CD4-positive, alpha-beta T cell (primary cell): ENCODE measurements around the gene PARM1. TPM values are rescaled to one million over a fixed set of nuclear protein-coding genes. Genes with fewer than 3 reads are reported as not detected.

Source experiments
- ATAC-seq: fragments of 200-7000 bp; cut with Tn5 transposase; one replicate; pipeline ENCODE4 v1.10.0; 2022; ENCODE audit warnings: mild to moderate bottlenecking; ENCODE audit not compliant: poor library complexity
- CTCF ChIA-PET: fragments of 350-600 bp; sonication (Branson Sonifier 250); formaldehyde crosslinking; loops from one replicate; lab custom pipeline; 2021; ENCODE audit warnings: antibody characterized with exemption, inconsistent platforms; lab: Charles Lee
- POLR2A ChIA-PET: fragments of 350-600 bp; sonication (Branson Sonifier 250); formaldehyde crosslinking; loops from one replicate; lab custom pipeline; 2021; ENCODE audit warnings: antibody characterized with exemption, inconsistent platforms; lab: Charles Lee
- DNase-seq, 14 experiments: peaks; one replicate each; pipeline ENCODE4 v3.0.0-alpha.2; 2013 to 2020; ENCODE audit warnings: mixed read lengths in 2 of 14
- H3K27ac ChIP-seq, 2 donors: one replicate each; pipeline versions ENCODE4 v1.5.1 to v1.7.0; 2013; ENCODE audit warnings: low read length in 2 of 2, low read depth in 1 of 2, mild to moderate bottlenecking in 1 of 2
- H3K27me3 ChIP-seq, 2 experiments: 1 replicate in 1 of 2; 2 replicates in 1 of 2; pipeline versions ENCODE4 v1.6.1 to v1.7.0; 2013; ENCODE audit warnings: low read length in 2 of 2, control low read depth in 1 of 2, mild to moderate bottlenecking in 1 of 2, moderate library complexity in 1 of 2; ENCODE audit not compliant: insufficient read depth in 2 of 2, control insufficient read depth in 1 of 2
- H3K36me3 ChIP-seq: one replicate; pipeline ENCODE4 v1.6.1; 2013; ENCODE audit warnings: low read length, control low read depth; ENCODE audit not compliant: insufficient read depth
- H3K4me1 ChIP-seq: one replicate; pipeline ENCODE4 v1.6.1; 2013; ENCODE audit warnings: low read length, control low read depth; ENCODE audit not compliant: insufficient read depth
- H3K4me3 ChIP-seq: one replicate; pipeline ENCODE4 v1.5.1; 2013; ENCODE audit warnings: mild to moderate bottlenecking, low read length, moderate library complexity
- H3K9me3 ChIP-seq, 2 experiments: 1 replicate in 1 of 2; 2 replicates in 1 of 2; pipeline versions ENCODE4 v1.6.1 to v1.7.0; 2013; ENCODE audit warnings: low read length in 2 of 2, mild to moderate bottlenecking in 2 of 2, control low read depth in 1 of 2, moderate library complexity in 1 of 2; ENCODE audit not compliant: control insufficient read depth in 1 of 2, insufficient read depth in 1 of 2
- H3K27ac Mint-ChIP-seq: one replicate; pipeline ENCODE4 v1.8.0; 2020; ENCODE audit warnings: mixed read lengths
- H3K27me3 Mint-ChIP-seq: one replicate; pipeline ENCODE4 v1.8.0; 2021; ENCODE audit warnings: mixed read lengths
- H3K36me3 Mint-ChIP-seq: one replicate; pipeline ENCODE4 v1.8.0; 2021; ENCODE audit warnings: low read depth, mixed read lengths
- H3K4me1 Mint-ChIP-seq: one replicate; pipeline ENCODE4 v1.8.0; 2021; ENCODE audit warnings: low read depth, mixed read lengths
- H3K4me3 Mint-ChIP-seq: one replicate; pipeline ENCODE4 v1.8.0; 2020; ENCODE audit warnings: mild to moderate bottlenecking, mixed read lengths
- H3K9me3 Mint-ChIP-seq: one replicate; pipeline ENCODE4 v1.8.0; 2020; ENCODE audit warnings: mixed read lengths
- CTCF ChIP-seq: fragments of 200-600 bp; IDR thresholded peaks from one replicate; pipeline ENCODE4 v1.8.0; 2022; ENCODE audit warnings: antibody characterized with exemption, mild to moderate bottlenecking
- intact Hi-C, 2 experiments: fragments of 100-400 bp; cut with DNase I in 1 of 2; cut with micrococcal nuclease in 1 of 2; formaldehyde crosslinking; loops; one replicate each; pipeline versions ENCODE4 v1.15.1 to v1.9.0; 2023 to 2025; cut with DNase I, micrococcal nuclease
- total RNA-seq, 174 experiments: library from RNA in 2 of 174; stranded (reverse) in 2 of 174; gene quantifications; one replicate each; pipeline ENCODE4 v1.2.3 and lab custom pipeline; 2021 to 2026

The PARM1 gene
- total RNA-seq, 2 experiments from 2014 or later, result 0.05 to 0.06 TPM

- intact Hi-C loops, result no loop called here
- H3K27ac ChIP-seq, result no peak overlapping the region
- H3K27ac Mint-ChIP-seq, result no peak overlapping the region
- H3K27me3 ChIP-seq, result no peaks in the 10 kb centered on the region
- DNase-seq (no peak), ATAC-seq (no peak)
- CTCF ChIA-PET, result no interaction called here
- H3K4me1 Mint-ChIP-seq, result no peaks in the 10 kb centered on the region
- H3K4me3 ChIP-seq, result no peak overlapping the region
- H3K4me1 ChIP-seq, result no peaks in the 10 kb centered on the region
- POLR2A ChIA-PET, result no interaction called here
- no peaks in the 10 kb centered on the region for H3K27me3 Mint-ChIP-seq
- no peaks in the 10 kb centered on the region for H3K36me3 ChIP-seq
- no peaks in the 10 kb centered on the region for H3K36me3 Mint-ChIP-seq
- H3K4me3 Mint-ChIP-seq, result no peak overlapping the region
- TF ChIP-seq CTCF, result no peak
- peaks cover 0 to 9% of the 10 kb centered on the region in 2 experiments for H3K9me3 ChIP-seq
- no peaks in the 10 kb centered on the region for H3K9me3 Mint-ChIP-seq
Observed at GRCh38 chr4:75053352-75053751, 120.4 kb downstream of the PARM1 start.

- no peak overlapping the region for H3K27ac ChIP-seq
- Mint-ChIP-seq H3K36me3 (no peaks in the 10 kb centered on the region), H3K27me3 (no peaks in the 10 kb centered on the region), H3K4me3 (no peak overlapping the region), H3K27ac (no peak overlapping the region), H3K4me1 (no peaks in the 10 kb centered on the region), H3K9me3 (no peaks in the 10 kb centered on the region)
- H3K36me3 ChIP-seq, result no peaks in the 10 kb centered on the region
- peaks cover 0 to 14% of the 10 kb centered on the region in 2 experiments for H3K9me3 ChIP-seq
- H3K27me3 ChIP-seq, result no peaks in the 10 kb centered on the region
- intact Hi-C loops, result no loop called here
- H3K4me1 ChIP-seq, result no peaks in the 10 kb centered on the region
- TF ChIP-seq CTCF, result no peak
- ATAC-seq (no peak), DNase-seq (no peak)
- ChIA-PET POLR2A (no interaction called here), CTCF (no interaction called here)
- no peak overlapping the region for H3K4me3 ChIP-seq
Observed at GRCh38 chr4:75054078-75054477, 121.2 kb downstream of the PARM1 start.

GRCh38 chr4:75056277-75056676 lies 123.4 kb downstream of the PARM1 start:
- Mint-ChIP-seq H3K9me3 (no peaks in the 10 kb centered on the region), H3K36me3 (no peaks in the 10 kb centered on the region), H3K27me3 (no peaks in the 10 kb centered on the region), H3K4me3 (no peak overlapping the region), H3K27ac (no peak overlapping the region), H3K4me1 (no peaks in the 10 kb centered on the region)
- H3K9me3 ChIP-seq, result peaks cover 0 to 15% of the 10 kb centered on the region in 2 experiments
- H3K27me3 ChIP-seq, result no peaks in the 10 kb centered on the region
- ATAC-seq (no peak), DNase-seq (no peak)
- ChIA-PET CTCF (no interaction called here), POLR2A (no interaction called here)
- H3K4me3 ChIP-seq, result no peak overlapping the region
- no peaks in the 10 kb centered on the region for H3K4me1 ChIP-seq
- no peak overlapping the region for H3K27ac ChIP-seq
- intact Hi-C loops, result no loop called here
- no peak for TF ChIP-seq CTCF
- H3K36me3 ChIP-seq, result no peaks in the 10 kb centered on the region
